Ishikawa (cell line): Measurements from ENCODE around the gene SOCS2.

Experiments
- CEBPB ChIP-seq: IDR thresholded peaks from 2 replicates; pipeline ENCODE4 v1.6.1; 2012
- EGR1 ChIP-seq: IDR thresholded peaks from 2 replicates; pipeline ENCODE4 v1.6.1; 2012
- EP300 ChIP-seq: IDR thresholded peaks from 2 replicates; pipeline ENCODE4 v1.6.1; 2012; ENCODE audit warnings: borderline replicate concordance
- FOXM1 ChIP-seq: IDR thresholded peaks from 2 replicates; pipeline ENCODE4 v1.6.1; 2012; ENCODE audit warnings: low read depth, borderline replicate concordance
- RAD21 ChIP-seq: IDR thresholded peaks from 2 replicates; pipeline ENCODE4 v1.6.1; 2012; ENCODE audit warnings: low read depth
- TCF12 ChIP-seq: IDR thresholded peaks from 2 replicates; pipeline ENCODE4 v1.6.1; 2012; ENCODE audit warnings: low read depth
- TF ChIP-seq, protein P1 (sequence below): IDR thresholded peaks from 2 replicates; pipeline ENCODE4 v1.6.1; 2012
- TF ChIP-seq, protein P2 (sequence below): IDR thresholded peaks from 2 replicates; pipeline ENCODE4 v1.6.1; 2012; ENCODE audit warnings: low read depth, mild to moderate bottlenecking

GRCh38 chr12:93594766-93595311, 22.4 kb downstream of the SOCS2 start:
- TF ChIP-seq TCF12 (no peak), RAD21 (no peak), CEBPB (no peak), EP300 (no peak), EGR1 (no peak), FOXM1 (no peak)
- TF ChIP-seq, protein P1, sequence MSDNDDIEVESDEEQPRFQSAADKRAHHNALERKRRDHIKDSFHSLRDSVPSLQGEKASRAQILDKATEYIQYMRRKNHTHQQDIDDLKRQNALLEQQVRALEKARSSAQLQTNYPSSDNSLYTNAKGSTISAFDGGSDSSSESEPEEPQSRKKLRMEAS, result no peak
- TF ChIP-seq, protein P2, sequence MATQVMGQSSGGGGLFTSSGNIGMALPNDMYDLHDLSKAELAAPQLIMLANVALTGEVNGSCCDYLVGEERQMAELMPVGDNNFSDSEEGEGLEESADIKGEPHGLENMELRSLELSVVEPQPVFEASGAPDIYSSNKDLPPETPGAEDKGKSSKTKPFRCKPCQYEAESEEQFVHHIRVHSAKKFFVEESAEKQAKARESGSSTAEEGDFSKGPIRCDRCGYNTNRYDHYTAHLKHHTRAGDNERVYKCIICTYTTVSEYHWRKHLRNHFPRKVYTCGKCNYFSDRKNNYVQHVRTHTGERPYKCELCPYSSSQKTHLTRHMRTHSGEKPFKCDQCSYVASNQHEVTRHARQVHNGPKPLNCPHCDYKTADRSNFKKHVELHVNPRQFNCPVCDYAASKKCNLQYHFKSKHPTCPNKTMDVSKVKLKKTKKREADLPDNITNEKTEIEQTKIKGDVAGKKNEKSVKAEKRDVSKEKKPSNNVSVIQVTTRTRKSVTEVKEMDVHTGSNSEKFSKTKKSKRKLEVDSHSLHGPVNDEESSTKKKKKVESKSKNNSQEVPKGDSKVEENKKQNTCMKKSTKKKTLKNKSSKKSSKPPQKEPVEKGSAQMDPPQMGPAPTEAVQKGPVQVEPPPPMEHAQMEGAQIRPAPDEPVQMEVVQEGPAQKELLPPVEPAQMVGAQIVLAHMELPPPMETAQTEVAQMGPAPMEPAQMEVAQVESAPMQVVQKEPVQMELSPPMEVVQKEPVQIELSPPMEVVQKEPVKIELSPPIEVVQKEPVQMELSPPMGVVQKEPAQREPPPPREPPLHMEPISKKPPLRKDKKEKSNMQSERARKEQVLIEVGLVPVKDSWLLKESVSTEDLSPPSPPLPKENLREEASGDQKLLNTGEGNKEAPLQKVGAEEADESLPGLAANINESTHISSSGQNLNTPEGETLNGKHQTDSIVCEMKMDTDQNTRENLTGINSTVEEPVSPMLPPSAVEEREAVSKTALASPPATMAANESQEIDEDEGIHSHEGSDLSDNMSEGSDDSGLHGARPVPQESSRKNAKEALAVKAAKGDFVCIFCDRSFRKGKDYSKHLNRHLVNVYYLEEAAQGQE, result no peak
